Melanocyte of skin (primary cell): ENCODE results near the gene TCFL5. TPM values are rescaled to one million over a fixed set of nuclear protein-coding genes. Genes with fewer than 3 reads are reported as not detected.

Experiments
- small RNA-seq, 2 donors: library from RNA; depleted of rRNA; stranded (forward); fragments of <200 nt; gene quantifications; one replicate each; pipeline ENCODE3, GENCODE V24; 2012
- total RNA-seq, 2 donors: library from RNA; depleted of rRNA; stranded (reverse); fragments of >200 nt; gene quantifications; 2 replicates each; pipeline ENCODE4 v1.2.3, GENCODE V29; 2012

The TCFL5 gene
- total RNA-seq, result 10 to 100 TPM; 23.0 to 25.8 TPM

GRCh38 chr20:62861726-62862336 is at the start of gene TCFL5:
TCFL5 (minus strand) TSS chr20:62861822; CDS start chr20:62861670, 152 bp downstream.

GRCh38 chr20:62816884-62817873 is 44.4 kb downstream of the TCFL5 start, which contains the start of gene COL9A3:
COL9A3 (plus strand) TSS chr20:62817050; CDS start chr20:62817065, 15 bp downstream.

GRCh38 chr20:62804627-62805154 is 56.9 kb downstream of the TCFL5 start, which contains the start of gene OGFR:
OGFR (plus strand) TSS chr20:62804835; CDS start chr20:62804860, 25 bp downstream.

Small RNAs within 50 kb of the gene (small RNA-seq; reads per million reads assigned to genes)
- gene DPH3P1, result 0 reads per million in 2 donors

Other genes starting within 250 kb of the TCFL5 start
- 10 to 100 TPM; 47.5 to 58.3 TPM for gene SLCO4A1, start 219.3 kb downstream of the TCFL5 start, total RNA-seq
- gene NTSR1, start 153.0 kb downstream of the TCFL5 start, total RNA-seq, result under 1 TPM; under 0.01 TPM
- gene MRGBP, start 65.3 kb downstream of the TCFL5 start, total RNA-seq, result 10 to 100 TPM; 12.7 to 17.6 TPM
- 10 to 100 TPM; 46.5 to 62.6 TPM for gene OGFR, start 57.0 kb downstream of the TCFL5 start, total RNA-seq
- gene COL9A3, start 44.8 kb downstream of the TCFL5 start, total RNA-seq, result 1 to 10 TPM in 1 of 2 donors, under 1 TPM in 1; 0.69 to 4.7 TPM
- 10 to 100 TPM; 36.5 to 36.6 TPM for gene DIDO1, start 64.7 kb upstream of the TCFL5 start, total RNA-seq
- gene GID8, start 76.3 kb upstream of the TCFL5 start, total RNA-seq, result 10 to 100 TPM; 16.2 to 20.3 TPM
- gene SLC17A9, start 90.9 kb upstream of the TCFL5 start, total RNA-seq, result 1 to 10 TPM; 1.7 to 5.3 TPM
- gene BHLHE23, start 145.1 kb upstream of the TCFL5 start, total RNA-seq, result not detected